Measurements from ENCODE around the gene ADD2.

Gene ADD2

DNA sequence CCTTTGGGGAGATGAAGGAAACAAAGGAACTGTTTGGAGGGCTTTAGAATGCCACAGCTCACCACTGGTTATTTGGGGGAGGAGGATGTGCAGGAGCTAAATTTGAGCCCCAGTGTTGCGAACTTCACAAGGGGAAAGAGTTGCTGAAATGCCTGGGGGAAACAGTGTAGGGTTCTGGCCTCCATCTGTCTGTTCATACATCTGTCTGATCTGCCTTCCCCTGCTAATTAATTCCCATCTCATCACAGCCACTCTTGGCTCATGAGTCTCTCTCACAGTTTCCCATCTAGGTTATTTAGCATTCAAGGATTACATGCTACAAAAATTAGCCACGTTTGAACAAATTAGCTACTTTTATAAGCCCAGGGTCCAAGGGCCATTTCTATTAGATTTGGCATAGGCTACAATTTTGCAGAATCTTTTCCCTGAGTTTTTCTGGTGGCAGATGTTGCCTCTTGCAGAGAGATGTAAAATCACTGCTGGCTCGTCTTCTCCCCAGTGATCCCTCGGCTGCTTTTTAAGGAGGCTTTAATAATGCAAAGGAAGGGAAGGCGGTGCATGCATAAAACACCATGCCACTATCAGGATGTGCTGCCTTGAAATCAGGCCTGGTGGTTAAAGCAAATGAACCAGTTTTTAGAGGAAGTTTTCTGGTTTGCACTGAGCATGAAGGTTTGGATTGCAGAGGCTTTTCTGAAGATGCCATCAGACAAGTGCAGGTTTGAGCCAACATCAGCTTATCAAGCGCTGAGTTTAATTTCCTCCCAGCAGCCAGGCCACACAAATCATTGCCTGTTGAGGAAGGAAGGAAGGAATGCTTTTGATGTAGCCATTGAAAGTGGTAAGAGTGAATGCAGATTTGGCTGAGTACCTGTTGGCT lies 35.0 kb downstream of the ADD2 start:
- TF ChIP-seq, protein P1, sequence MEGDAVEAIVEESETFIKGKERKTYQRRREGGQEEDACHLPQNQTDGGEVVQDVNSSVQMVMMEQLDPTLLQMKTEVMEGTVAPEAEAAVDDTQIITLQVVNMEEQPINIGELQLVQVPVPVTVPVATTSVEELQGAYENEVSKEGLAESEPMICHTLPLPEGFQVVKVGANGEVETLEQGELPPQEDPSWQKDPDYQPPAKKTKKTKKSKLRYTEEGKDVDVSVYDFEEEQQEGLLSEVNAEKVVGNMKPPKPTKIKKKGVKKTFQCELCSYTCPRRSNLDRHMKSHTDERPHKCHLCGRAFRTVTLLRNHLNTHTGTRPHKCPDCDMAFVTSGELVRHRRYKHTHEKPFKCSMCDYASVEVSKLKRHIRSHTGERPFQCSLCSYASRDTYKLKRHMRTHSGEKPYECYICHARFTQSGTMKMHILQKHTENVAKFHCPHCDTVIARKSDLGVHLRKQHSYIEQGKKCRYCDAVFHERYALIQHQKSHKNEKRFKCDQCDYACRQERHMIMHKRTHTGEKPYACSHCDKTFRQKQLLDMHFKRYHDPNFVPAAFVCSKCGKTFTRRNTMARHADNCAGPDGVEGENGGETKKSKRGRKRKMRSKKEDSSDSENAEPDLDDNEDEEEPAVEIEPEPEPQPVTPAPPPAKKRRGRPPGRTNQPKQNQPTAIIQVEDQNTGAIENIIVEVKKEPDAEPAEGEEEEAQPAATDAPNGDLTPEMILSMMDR (IDR thresholded peaks at IDR 0.05; ENCODE audit: low read depth, low read length, missing control alignments), result no peak
- H3K4me3 ChIP-seq (ENCODE audit: low read depth, low read length), result no peak overlapping the region

DNA sequence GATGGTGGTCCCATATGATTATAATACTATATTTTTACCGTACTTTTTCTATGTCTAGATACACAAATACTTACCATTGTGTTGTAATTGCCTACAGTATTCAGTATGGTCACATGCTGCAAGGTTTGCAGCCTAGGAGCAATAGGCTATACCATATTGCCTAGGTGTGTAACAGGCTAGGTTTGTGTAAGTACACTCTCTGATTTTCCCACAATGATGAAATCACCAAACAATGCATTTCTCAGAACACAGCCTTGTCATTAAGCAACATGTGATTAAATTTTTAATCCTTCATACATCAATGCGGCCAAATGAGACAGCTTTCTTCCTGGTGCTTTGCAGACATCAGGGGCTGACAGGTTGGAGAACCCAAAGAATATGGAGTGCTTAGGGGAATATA lies 37.3 kb downstream of the ADD2 start:
- DNase-seq (ENCODE audit: low read depth), result no peak
- TF ChIP-seq, protein P1 (IDR thresholded peaks at IDR 0.05; ENCODE audit: low read depth, low read length, missing control alignments), result no peak
- no peak overlapping the region for H3K4me3 ChIP-seq (ENCODE audit: low read depth, low read length)

More for the DNA sequence above, 35.0 kb downstream of the ADD2 start:
- DNase-seq (ENCODE audit: low read depth), result no peak

DNA sequence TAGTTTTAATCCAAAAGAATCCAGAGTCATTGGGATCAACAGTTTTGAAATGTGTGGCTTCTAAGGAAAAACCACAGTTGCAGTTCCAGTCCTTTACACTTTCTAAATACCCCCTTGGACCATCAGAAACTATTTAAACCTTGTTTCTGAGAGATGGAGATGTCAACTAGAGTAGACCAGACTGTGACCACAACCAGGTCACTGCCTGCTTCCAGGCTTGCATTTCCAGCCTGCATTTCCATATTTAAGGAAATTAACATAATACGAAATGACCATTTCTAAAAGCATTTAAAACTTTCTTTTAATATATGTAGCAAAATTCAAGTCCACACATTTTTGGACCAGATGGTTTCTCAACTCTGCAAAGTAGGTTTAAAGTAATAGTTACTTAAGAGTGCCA lies 38.4 kb downstream of the ADD2 start:
- no peak for DNase-seq (ENCODE audit: low read depth)
- H3K4me3 ChIP-seq (ENCODE audit: low read depth, low read length), result no peak overlapping the region
- TF ChIP-seq, protein P1 (IDR thresholded peaks at IDR 0.05; ENCODE audit: low read depth, low read length, missing control alignments), result no peak

GRCh38 chr2:70728128-70728527 lies 39.9 kb downstream of the ADD2 start:
- DNase-seq (ENCODE audit: low read depth), result no peak
- H3K4me3 ChIP-seq (ENCODE audit: low read depth, low read length), result no peak overlapping the region
- TF ChIP-seq, protein P1 (IDR thresholded peaks at IDR 0.05; ENCODE audit: low read depth, low read length, missing control alignments), result no peak

GRCh38 chr2:70726947-70727725 lies 40.9 kb downstream of the ADD2 start:
- DNase-seq (ENCODE audit: low read depth), result no peak
- H3K4me3 ChIP-seq (ENCODE audit: low read depth, low read length), result no peak overlapping the region
- TF ChIP-seq, protein P1 (IDR thresholded peaks at IDR 0.05; ENCODE audit: low read depth, low read length, missing control alignments), result no peak

GRCh38 chr2:70725505-70725904 lies 42.5 kb downstream of the ADD2 start:
- TF ChIP-seq, protein P1 (IDR thresholded peaks at IDR 0.05; ENCODE audit: low read depth, low read length, missing control alignments), result no peak
- no peak overlapping the region for H3K4me3 ChIP-seq (ENCODE audit: low read depth, low read length)
- no peak for DNase-seq (ENCODE audit: low read depth)
